Astrocyte (in vitro differentiated cells and primary cell): Measurements from ENCODE around the gene ARG1. TPM values are rescaled to one million over a fixed set of nuclear protein-coding genes. Genes with fewer than 3 reads are reported as not detected.

ENCODE experiments used
- DNase-seq: peaks from one replicate; pipeline ENCODE4 v3.0.0-alpha.2; 2010; ENCODE audit warnings: low read depth
- FAIRE-seq: peaks from 2 replicates; lab custom pipeline; 2011; peaks lifted over from hg19 to GRCh38; lab: Jason Lieb, UNC
- H2AFZ ChIP-seq: 2 replicates; pipeline ENCODE4 v1.6.0; 2012; ENCODE audit warnings: low read depth, low read length, inconsistent platforms
- H3K27ac ChIP-seq: 2 replicates; pipeline ENCODE4 v1.5.1; 2011; ENCODE audit warnings: low read depth, low read length, inconsistent platforms
- H3K27me3 ChIP-seq: 2 replicates; pipeline ENCODE4 v1.6.0; 2011; ENCODE audit warnings: low read length, inconsistent platforms; ENCODE audit not compliant: insufficient read depth
- H3K36me3 ChIP-seq: 2 replicates; pipeline ENCODE4 v1.5.1; 2011; ENCODE audit warnings: low read length, inconsistent platforms; ENCODE audit not compliant: insufficient read depth
- H3K4me1 ChIP-seq: 2 replicates; pipeline ENCODE4 v1.5.1; 2011; ENCODE audit warnings: low read length, inconsistent platforms; ENCODE audit not compliant: insufficient read depth
- H3K4me2 ChIP-seq: 2 replicates; pipeline ENCODE4 v1.6.0; 2012; ENCODE audit warnings: low read length, inconsistent platforms
- H3K4me3 ChIP-seq: 2 replicates; pipeline ENCODE4 v1.5.1; 2011; ENCODE audit warnings: low read depth, mild to moderate bottlenecking, low read length, inconsistent platforms; ENCODE audit not compliant: insufficient read depth
- H3K79me2 ChIP-seq: 2 replicates; pipeline ENCODE4 v1.6.0; 2012; ENCODE audit warnings: mild to moderate bottlenecking, low read length, inconsistent platforms; ENCODE audit not compliant: insufficient read depth
- H3K9ac ChIP-seq: 2 replicates; pipeline ENCODE4 v1.6.0; 2012; ENCODE audit warnings: mild to moderate bottlenecking, low read length, inconsistent platforms
- H3K9me3 ChIP-seq: 2 replicates; pipeline ENCODE4 v1.5.1; 2012; ENCODE audit warnings: low read depth, mild to moderate bottlenecking, low read length, inconsistent platforms; ENCODE audit not compliant: insufficient read depth
- H4K20me1 ChIP-seq: 2 replicates; pipeline ENCODE4 v1.6.0; 2012; ENCODE audit warnings: low read length, inconsistent platforms; ENCODE audit not compliant: insufficient read depth
- H3K27ac Mint-ChIP-seq: one replicate; pipeline ENCODE4 v1.8.0; 2021; ENCODE audit warnings: mild to moderate bottlenecking, mixed read lengths; ENCODE audit not compliant: unreplicated experiment
- H3K27me3 Mint-ChIP-seq: one replicate; pipeline ENCODE4 v1.8.0; 2021; ENCODE audit warnings: low read depth, mixed read lengths; ENCODE audit not compliant: unreplicated experiment
- H3K36me3 Mint-ChIP-seq: one replicate; pipeline ENCODE4 v1.8.0; 2021; ENCODE audit warnings: low read depth, mixed read lengths; ENCODE audit not compliant: unreplicated experiment
- H3K4me1 Mint-ChIP-seq: one replicate; pipeline ENCODE4 v1.8.0; 2021; ENCODE audit warnings: low read depth, mixed read lengths; ENCODE audit not compliant: unreplicated experiment
- H3K4me3 Mint-ChIP-seq: one replicate; pipeline ENCODE4 v1.8.0; 2021; ENCODE audit warnings: mild to moderate bottlenecking, moderate library complexity, mixed read lengths; ENCODE audit not compliant: unreplicated experiment
- H3K9me3 Mint-ChIP-seq: one replicate; pipeline ENCODE4 v1.8.0; 2021; ENCODE audit warnings: mild to moderate bottlenecking, mixed read lengths; ENCODE audit not compliant: unreplicated experiment
- CTCF ChIP-seq: IDR thresholded peaks from 2 replicates; pipeline ENCODE4 v1.5.1; 2011; ENCODE audit warnings: low read depth, mild to moderate bottlenecking, inconsistent platforms, low read length, moderate library complexity; ENCODE audit not compliant: insufficient read depth
- EZH2 ChIP-seq: IDR thresholded peaks from 2 replicates; pipeline ENCODE4 v1.6.1; 2012; ENCODE audit warnings: mild to moderate bottlenecking, low read length, inconsistent platforms; ENCODE audit not compliant: insufficient read depth
- total RNA-seq: library from RNA; stranded (reverse); gene quantifications from 2 replicates; pipeline ENCODE4 v1.2.1, GENCODE V29; 2021

ARG1 gene
- total RNA-seq, 1 donor from 2014 or later = not detected

DNA sequence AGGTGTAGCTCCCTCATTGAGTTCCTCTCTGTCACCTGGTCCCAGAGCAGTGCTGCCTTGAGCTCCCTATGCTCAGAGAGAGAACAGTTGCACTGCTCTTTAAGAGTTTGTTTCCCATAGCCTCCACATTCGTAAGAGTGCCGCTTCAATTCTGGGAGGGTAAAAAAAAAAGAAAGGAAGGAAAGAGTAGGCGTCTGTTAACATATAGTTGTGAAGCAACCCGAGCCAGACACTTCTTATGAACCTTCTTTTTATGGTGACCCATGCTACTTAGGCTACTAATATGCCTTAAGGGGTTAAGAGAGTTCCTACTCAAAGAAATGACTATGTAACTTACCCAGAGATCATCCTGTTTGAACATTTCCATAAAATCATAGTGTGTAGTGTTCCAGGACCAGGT is 4.3 kb upstream of the ARG1 start:
- Histone ChIP-seq H3K4me1 (no peaks in the 10 kb centered on the region), H3K4me2 (no peak overlapping the region), H4K20me1 (no peaks in the 10 kb centered on the region), H2AFZ (no peak overlapping the region), H3K27me3 (no peaks in the 10 kb centered on the region), H3K9ac (no peak overlapping the region), H3K9me3 (no peaks in the 10 kb centered on the region), H3K79me2 (no peaks in the 10 kb centered on the region), H3K4me3 (no peak overlapping the region), H3K27ac (no peak overlapping the region), H3K36me3 (no peaks in the 10 kb centered on the region)
- H3K4me3 Mint-ChIP-seq = no peak overlapping the region
- DNase-seq (no peak), FAIRE-seq (no peak)
- no peaks in the 10 kb centered on the region for H3K27me3 Mint-ChIP-seq
- TF ChIP-seq CTCF (no peak), EZH2 (no peak)
- no peak overlapping the region for H3K27ac Mint-ChIP-seq
- no peaks in the 10 kb centered on the region for H3K4me1 Mint-ChIP-seq
- H3K36me3 Mint-ChIP-seq = no peaks in the 10 kb centered on the region
- H3K9me3 Mint-ChIP-seq = no peaks in the 10 kb centered on the region

DNA sequence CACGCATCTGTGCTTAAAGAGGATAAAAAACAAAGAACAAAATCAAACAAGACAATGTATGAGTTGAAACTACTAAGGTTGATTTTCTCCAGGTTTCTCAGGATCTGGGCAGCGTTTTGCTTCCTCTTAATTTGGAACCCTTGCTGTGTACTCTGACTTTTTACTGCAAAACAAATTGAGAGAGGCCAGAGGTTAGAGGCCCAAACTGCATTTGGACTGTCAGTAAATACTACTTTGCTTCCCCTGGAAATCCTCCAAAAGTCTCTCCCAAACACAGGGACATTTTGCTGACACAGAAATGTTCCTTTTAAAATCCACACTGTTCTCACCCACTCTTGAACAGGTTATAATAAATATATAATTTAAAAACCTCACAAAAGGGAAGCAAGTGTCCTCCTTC is 1.1 kb downstream of the ARG1 start:
- no peaks in the 10 kb centered on the region for H3K27me3 Mint-ChIP-seq
- no peak for FAIRE-seq
- no peak overlapping the region for H3K27ac Mint-ChIP-seq
- Histone ChIP-seq H3K79me2 (no peaks in the 10 kb centered on the region), H3K27ac (no peak overlapping the region), H2AFZ (no peak overlapping the region), H3K27me3 (no peaks in the 10 kb centered on the region), H3K9me3 (no peaks in the 10 kb centered on the region), H3K4me2 (no peak overlapping the region), H3K4me1 (no peaks in the 10 kb centered on the region), H4K20me1 (no peaks in the 10 kb centered on the region), H3K36me3 (no peaks in the 10 kb centered on the region), H3K9ac (no peak overlapping the region), H3K4me3 (no peak overlapping the region)
- no peaks in the 10 kb centered on the region for H3K4me1 Mint-ChIP-seq
- H3K9me3 Mint-ChIP-seq = no peaks in the 10 kb centered on the region
- no peak overlapping the region for H3K4me3 Mint-ChIP-seq
- H3K36me3 Mint-ChIP-seq = peaks cover 2% of the 10 kb centered on the region
- DNase-seq = no peak
- no peak for TF ChIP-seq EZH2
- TF ChIP-seq CTCF = no peak

DNA sequence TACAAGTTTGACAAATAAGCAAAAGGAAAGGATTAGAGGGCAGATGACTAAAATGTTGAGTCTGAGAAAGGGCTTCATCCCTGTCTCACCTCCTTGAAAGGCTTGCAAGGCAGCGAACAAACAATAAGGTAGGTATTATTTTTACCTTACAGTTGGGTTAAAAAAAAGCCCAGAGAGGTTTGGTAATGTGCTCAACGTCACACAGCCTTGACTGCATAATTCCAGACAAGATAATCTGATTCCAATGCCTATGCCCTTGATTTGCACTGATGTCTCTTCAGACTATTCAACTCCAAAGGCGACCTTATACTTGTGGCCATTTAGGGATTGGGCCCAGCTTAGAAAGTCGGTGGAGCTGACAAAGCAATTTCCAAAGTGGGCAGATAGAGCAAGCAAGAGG is 1.7 kb downstream of the ARG1 start:
- Histone ChIP-seq H3K27ac (no peak overlapping the region), H3K4me3 (no peak overlapping the region), H3K9ac (no peak overlapping the region), H3K4me1 (no peaks in the 10 kb centered on the region), H3K4me2 (no peak overlapping the region), H3K79me2 (no peaks in the 10 kb centered on the region), H2AFZ (no peak overlapping the region), H4K20me1 (no peaks in the 10 kb centered on the region), H3K27me3 (no peaks in the 10 kb centered on the region), H3K9me3 (no peaks in the 10 kb centered on the region), H3K36me3 (no peaks in the 10 kb centered on the region)
- H3K36me3 Mint-ChIP-seq = peaks cover 2% of the 10 kb centered on the region
- no peak for TF ChIP-seq EZH2
- no peak overlapping the region for H3K27ac Mint-ChIP-seq
- no peaks in the 10 kb centered on the region for H3K4me1 Mint-ChIP-seq
- no peak for FAIRE-seq
- DNase-seq = no peak
- H3K4me3 Mint-ChIP-seq = no peak overlapping the region
- no peaks in the 10 kb centered on the region for H3K9me3 Mint-ChIP-seq
- H3K27me3 Mint-ChIP-seq = no peaks in the 10 kb centered on the region
